NCI-H748 (cell line): Measurements from ENCODE around the gene GNAZ.
"Not testable (repeated sequence)": the region's sequence is repeated elsewhere in the genome, so short reads cannot be mapped to it uniquely, and the experiment has no call there.

Source experiments
- DNase-seq: peaks from one replicate; lab custom pipeline; 2025; ENCODE audit not compliant: unreplicated experiment; lab: John Stamatoyannopoulos, UW

The GNAZ gene

GRCh38 chr22:23130697-23131096 lies 60.4 kb downstream of the GNAZ start:
- no peak for DNase-seq

GRCh38 chr22:23131931-23132330 lies 61.6 kb downstream of the GNAZ start:
- no peak for DNase-seq

- no peak for DNase-seq
These were observed 62.2 kb downstream of the GNAZ start for GRCh38 chr22:23132376-23133091.

DNA sequence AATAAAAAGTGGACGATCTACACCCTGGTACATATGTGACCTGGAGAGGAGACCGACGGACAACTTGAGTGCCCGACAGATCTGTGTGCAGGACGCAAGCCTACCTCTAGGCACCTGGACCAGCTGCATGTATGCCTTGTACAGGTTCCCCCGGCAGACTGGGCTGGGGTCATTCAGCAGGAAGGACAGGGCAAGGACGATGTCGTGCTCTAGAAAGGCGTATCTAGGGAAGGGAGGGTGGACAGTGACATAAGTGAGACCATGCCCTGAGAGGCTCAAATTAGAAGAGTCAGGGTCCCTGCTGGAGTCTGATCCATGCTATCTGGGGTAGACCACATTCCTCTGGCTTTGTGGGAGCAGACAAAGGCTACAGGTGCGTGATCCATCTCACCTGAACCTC lies 63.6 kb downstream of the GNAZ start:
- DNase-seq: no peak

DNA sequence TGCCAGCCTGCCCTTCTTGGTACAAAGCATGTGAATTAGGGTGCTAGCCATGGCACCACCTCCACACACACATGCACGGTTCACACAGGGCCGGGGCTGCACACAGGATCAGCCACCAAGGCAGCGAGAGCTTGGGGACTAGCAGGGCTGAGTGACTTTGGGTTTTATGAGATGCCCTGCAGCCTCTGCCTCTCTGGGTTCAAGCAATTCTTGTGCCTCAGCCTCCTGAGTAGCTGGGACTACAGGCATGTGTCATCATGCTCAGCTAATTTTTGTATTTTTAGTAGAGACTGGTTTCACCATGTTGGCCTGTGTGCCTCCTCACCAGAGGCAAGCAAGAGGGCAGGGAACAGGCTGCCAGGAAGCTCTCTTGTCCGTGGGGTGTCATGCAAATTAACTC lies 66.7 kb downstream of the GNAZ start:
- not testable (repeated sequence) for DNase-seq

GRCh38 chr22:23137468-23137867 lies 67.1 kb downstream of the GNAZ start:
- DNase-seq: no peak

- DNase-seq: no peak
These were observed 67.7 kb downstream of the GNAZ start for GRCh38 chr22:23137905-23138561.

GRCh38 chr22:23138584-23139435 lies 68.5 kb downstream of the GNAZ start:
- no peak for DNase-seq

DNA sequence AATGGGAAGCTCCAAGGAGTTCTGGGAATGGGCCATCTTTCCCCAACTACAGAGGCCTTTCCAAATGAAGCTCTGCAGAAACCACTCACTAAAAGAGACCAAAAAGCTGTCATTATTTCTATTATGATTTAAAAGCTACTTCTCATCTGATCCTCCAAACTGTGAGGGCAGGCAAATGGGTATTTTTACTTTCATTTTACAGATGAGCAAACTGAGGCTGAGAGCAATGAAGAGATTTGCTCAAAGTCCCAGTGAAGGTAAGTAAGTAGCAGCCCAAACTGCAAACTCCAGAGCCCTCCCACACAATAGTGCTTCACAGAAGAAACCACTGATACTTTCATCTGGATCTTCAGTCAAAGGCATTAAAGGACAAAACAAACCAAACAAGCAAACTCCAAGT lies 70.1 kb downstream of the GNAZ start:
- no peak for DNase-seq

DNA sequence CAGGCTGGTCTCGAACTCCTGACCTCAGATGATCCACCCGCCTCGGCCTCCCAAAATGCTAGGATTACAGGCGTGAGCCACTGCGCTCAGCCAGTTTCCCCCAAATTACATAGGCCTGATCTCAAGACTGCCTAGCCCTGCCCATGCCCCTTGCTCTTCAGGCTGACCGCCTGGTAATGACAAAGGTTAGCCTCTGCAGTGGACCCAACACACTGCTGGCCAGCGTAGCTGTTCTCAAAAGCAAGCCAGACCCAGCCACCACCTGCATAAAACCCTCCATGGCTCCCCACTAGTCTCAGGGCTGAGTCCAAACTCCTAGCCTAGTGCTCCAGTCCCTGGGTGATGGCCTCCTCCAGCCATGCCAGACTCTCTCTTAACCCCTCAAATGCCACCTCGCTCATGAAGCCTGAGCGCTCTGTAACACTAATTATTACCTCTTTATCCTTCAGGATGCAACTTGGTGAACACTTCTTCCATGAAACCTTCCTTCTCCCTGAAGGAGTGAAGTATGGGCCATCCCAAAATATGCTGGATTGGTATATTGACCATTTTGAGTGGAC lies 72.3 kb downstream of the GNAZ start:
- no peak for DNase-seq

- DNase-seq: no peak
These were observed 72.8 kb downstream of the GNAZ start for GRCh38 chr22:23143119-23143518.

GRCh38 chr22:23144432-23144831 lies 74.1 kb downstream of the GNAZ start:
- DNase-seq: no peak

DNA sequence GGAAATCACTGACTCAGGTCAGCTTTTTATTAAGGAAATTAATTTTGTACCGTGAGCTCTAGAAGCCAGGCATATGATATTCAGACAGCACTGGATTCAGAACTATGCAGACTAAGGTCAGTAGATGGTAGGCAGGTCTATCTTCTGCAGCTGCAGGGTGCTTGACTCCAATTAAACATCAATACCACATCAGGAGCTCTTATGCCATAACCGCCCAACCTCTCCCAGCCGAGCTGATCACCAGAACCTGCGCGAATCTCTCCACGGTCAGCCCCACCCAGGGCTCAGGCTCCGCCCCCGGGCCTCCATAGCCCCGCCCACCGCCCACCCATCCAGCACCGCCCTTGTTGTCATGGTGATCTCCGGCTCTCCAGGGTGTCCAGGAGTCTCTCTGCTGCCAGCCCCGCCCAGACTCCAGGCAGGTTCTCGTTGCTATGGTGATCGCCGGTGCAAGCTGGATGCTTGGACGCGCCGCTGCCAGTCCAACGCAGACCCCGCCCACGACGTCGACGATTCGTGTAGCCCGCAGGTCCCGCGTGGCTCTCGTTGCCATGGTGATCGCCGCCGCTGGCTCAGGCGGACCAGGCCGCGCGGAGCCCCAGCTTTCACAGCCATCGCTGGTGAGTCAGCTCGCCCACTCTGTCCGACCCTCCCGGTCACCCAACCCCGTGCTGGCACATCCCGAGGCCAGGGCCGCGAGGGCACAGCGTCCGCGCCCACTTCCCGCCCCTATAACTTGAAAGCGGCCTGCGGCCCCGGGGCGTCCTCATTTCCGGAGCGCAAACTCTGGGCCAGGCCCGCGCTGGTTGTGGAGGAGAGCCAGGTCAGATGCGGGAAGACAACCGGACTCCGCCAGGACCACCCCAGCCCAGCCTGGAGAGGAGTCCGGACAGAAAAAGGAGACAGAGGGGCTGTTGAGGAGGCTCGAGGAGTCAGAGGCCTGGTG lies 74.9 kb downstream of the GNAZ start, which contains the start of gene RAB36:
Gene RAB36, plus strand, starts transcription at position 546 of the 946 bp plus-strand sequence. CDS start 1,140 bp downstream, outside the sequence.
- peak; percentile 99 for DNase-seq

- DNase-seq: peak; percentile 21
These were observed 75.7 kb downstream of the GNAZ start for GRCh38 chr22:23145878-23146470.

DNA sequence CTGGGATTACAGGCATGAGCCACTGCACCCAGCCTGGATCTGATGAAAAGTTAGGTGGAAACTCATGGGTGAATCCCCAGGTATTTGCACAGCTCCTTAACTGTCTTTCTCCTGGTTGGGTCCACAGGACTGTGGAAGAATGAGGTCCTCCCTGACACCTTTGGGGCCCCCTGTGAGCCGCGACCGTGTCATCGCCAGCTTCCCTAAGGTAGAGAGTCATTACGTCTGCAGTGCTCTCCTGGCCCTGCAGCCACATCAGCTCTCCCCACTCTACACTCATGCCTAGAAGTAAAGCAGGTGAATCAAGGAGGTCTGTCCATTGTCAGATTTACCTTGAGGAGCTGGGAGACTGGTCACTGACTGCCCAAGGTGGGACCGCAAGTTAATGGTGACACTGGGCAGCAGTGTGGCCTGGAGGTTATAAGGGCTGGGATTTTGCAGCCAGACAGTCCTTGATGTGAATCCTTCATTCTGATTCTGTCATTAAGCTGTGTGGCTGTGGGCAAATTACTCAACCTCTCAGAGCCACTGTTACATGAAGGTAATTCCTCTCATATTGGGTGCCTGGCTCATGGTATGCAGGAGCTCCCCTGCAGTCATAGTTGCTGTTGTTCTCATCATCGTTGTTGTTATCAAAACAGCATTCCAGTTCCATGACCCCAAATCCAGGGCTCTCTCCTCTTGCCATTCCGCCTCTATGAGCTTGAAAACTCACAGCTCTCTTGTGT lies 76.3 kb downstream of the GNAZ start:
- DNase-seq: no peak

GRCh38 chr22:23147617-23148387 lies 77.5 kb downstream of the GNAZ start:
- no peak for DNase-seq

DNA sequence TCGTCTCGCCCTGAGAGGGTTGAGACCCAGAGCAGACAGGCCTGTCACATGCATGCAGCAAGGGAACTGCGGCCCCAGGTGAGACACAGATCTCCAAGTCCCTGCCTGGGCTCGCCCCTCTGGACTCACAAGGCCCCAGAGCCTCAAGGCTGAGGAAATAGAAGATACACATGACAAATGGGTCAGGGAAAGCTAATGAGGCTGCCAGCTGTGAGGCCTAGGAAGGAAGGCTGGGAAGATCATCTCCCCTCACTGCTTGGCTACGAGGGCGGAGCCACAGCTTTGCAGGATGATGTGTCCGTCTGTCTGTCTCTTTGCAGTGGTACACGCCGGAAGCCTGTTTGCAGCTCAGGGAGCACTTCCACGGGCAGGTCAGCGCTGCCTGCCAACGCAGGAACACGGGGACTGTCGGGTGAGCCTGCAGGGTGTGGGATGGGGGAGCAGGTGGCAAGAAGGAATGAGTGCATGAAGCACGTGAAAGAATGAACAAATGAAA lies 79.5 kb downstream of the GNAZ start:
- no peak for DNase-seq

- no peak for DNase-seq
These were observed 80.4 kb downstream of the GNAZ start for GRCh38 chr22:23150762-23151161.
